HG03045 (cell line): ENCODE results near the gene CSF1.

Experiments used
- ATAC-seq: cut with Tn5 transposase; IDR thresholded peaks from one replicate; pipeline ENCODE4 v1.9.1; 2021; ENCODE audit warnings: mild to moderate bottlenecking, moderate library complexity; ENCODE audit not compliant: unreplicated experiment

CSF1 gene

DNA sequence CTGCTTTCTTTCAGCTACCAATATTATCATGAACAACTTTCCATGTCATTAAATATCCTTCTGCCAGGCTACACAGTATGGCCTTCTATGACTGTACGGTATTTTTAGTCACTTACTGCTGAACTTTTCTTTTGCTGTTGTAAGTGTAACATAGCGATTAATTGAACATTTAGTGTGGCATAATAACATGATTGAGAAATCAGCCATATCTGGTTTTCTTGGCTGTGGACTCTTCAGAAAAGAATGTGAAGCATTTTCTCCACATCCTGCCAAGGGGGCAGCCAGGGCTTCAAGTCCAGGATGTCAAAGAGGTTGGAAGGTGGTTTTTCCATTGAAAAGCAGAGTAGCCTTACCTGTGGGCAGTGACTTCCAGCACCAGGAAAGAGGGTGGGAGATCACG lies 65.1 kb downstream of the CSF1 start:
- no peak for ATAC-seq

DNA sequence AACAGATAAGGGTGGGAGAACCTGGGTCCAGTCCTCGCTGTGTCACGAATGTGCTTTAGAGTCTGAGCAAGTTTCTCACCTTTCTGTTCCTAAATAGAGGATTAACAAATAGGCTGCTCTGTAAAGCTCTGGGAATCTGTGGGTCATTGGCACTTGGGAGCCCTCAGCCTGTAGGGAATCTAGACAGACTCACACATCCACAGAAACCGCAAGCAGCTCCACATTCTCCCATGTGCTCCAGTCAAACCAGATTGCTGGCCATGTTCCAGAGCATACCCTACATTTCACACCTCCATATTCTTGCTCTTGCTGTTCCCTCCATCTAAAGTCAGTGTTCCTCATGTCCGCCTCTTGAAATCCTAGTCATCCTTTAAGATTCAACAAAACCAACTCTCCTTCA lies 66.1 kb downstream of the CSF1 start:
- ATAC-seq, result no peak

DNA sequence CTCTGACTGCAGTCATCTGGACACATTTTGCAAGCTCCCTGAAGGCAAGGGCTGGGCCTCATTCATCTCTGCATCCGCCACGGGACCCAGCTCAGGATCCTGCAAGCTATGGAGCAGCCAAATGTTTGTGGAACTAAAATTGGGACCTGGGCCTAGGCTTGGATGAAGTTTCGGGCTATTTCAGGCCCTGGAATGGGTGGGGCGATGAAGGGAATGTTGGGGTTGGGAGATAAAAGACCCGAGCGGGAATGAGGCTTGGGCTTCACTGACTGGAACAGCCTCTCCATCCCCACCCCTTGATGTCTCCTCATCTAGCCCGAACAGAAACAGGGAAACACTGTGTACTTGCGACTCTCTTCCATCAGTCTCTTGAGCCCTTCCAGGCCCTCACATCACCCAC lies 66.6 kb downstream of the CSF1 start:
- no peak for ATAC-seq

DNA sequence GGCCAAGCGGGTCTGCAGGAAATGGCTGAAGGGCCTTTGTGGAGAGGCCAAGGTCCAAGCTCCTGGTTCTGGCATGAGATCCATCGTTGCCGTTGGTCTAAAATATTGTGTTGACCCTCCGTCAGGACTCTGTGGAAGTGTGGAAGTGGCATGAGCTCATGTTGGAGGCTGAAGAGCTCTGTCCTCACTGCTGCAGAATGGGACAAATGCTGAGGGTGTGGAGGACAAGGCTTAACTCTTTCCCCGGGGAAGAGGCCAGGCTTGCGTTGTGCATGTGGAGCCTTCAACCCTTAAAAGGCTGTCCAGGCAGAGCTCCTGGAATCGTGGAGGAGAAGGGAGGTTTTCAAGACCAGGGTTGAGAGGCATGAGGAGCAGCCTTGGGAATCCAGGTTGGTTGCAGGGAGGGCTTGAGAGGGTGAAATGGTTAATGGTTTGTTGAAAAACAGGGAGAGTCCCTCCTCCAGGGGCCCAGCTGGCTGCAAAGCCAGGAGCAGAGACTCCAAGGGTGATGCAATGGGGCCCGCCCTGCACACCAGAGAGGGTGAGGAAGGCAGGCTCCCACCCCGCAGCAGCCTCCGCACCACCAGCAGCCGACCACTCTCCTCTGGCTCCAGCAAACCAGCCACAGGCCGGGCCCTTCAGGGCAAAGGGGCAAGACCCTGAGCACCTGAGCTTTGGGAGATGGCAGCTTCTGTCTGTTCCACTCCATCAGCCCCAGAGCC lies 67.2 kb downstream of the CSF1 start:
- ATAC-seq, result no peak

GRCh38 chr1:109978761-109979488 lies 68.3 kb downstream of the CSF1 start:
- no peak for ATAC-seq

DNA sequence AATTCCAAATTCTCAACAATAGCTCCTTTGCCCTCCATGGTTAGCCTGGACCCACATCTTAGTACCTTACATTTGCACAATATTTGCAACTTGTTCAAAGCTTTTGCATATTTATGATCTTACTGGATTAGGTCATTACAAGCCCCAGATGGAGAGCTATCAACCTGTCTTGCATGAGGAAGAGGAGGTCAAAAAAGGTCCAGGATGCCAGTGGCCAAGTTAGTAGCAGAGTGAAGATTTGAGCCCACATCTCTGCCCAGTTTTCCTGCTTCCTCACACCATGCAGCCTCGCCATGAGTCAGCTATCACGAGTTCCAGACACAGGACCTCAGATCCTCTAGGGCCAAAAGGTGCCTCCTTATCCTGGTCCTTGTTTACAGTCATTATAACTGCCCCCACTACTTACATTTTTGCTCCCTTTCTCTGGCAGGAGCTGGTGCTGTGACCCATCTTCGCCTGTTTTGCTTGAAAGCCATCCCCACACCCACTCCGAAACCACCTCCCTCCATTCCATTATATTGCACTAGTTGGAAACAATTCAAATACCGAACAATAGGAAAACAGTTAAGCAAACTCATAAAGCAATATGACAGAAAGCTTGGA lies 68.9 kb downstream of the CSF1 start:
- ATAC-seq, result no peak
